ENCODE results near the gene HLX. TPM values are rescaled to one million over a fixed set of nuclear protein-coding genes. Genes with fewer than 3 reads are reported as not detected.

The HLX gene
- total RNA-seq, 1 donor from 2014 or later: 18.5 TPM

DNA sequence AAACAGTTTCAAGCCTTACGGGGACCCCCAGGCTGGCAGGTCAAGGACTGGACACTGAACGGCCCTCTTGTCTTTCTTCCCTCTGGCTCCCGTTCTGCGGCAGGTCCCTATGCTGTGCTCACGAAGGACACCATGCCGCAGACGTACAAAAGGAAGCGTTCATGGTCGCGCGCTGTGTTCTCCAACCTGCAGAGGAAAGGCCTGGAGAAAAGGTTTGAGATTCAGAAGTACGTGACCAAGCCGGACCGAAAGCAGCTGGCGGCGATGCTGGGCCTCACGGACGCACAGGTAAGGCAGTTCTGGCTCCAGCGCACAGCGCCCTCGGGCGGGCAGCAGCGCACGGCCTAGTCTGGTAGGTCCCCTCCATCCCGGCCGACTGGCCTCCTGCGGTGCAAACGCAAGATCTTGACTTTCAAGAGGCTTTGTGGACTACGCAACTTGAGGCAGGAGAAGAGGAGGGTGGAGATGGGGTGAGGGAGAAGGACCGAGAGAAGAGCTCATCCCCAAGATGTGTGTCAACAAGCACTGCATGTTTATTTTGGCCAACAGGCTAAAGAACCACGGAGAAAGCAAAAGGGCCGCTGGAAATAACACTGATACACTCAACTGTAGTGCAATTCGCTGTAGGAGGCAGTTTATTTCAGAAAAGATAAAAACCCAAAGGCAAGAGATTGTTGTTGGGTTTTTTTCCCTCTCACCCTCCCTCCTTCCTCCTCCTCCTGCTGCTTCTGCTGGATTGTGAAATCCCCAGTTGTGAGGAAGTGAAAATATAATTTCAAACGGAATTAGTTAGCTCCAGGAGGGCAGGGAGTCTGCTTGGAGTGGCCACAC lies 3.0 kb downstream of the HLX start:
- H3K4me3 ChIP-seq: peak overlapping the region; percentile 81
- no peak for ATAC-seq
- no peaks in the 10 kb centered on the region for H3K9me3 ChIP-seq
- intact Hi-C loops (cut with DNase I): no loop called here
- TF ChIP-seq, protein P1, sequence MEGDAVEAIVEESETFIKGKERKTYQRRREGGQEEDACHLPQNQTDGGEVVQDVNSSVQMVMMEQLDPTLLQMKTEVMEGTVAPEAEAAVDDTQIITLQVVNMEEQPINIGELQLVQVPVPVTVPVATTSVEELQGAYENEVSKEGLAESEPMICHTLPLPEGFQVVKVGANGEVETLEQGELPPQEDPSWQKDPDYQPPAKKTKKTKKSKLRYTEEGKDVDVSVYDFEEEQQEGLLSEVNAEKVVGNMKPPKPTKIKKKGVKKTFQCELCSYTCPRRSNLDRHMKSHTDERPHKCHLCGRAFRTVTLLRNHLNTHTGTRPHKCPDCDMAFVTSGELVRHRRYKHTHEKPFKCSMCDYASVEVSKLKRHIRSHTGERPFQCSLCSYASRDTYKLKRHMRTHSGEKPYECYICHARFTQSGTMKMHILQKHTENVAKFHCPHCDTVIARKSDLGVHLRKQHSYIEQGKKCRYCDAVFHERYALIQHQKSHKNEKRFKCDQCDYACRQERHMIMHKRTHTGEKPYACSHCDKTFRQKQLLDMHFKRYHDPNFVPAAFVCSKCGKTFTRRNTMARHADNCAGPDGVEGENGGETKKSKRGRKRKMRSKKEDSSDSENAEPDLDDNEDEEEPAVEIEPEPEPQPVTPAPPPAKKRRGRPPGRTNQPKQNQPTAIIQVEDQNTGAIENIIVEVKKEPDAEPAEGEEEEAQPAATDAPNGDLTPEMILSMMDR (IDR thresholded peaks at IDR 0.05): peak; percentile 19
- peaks cover 34% of the 10 kb centered on the region for H3K36me3 ChIP-seq
- peaks cover 41% of the 10 kb centered on the region for H3K4me1 ChIP-seq
- peak overlapping the region; percentile 65 for H3K27ac ChIP-seq
- no peak for DNase-seq
- peaks cover 11% of the 10 kb centered on the region for H3K27me3 ChIP-seq (ENCODE audit: low read depth)

DNA sequence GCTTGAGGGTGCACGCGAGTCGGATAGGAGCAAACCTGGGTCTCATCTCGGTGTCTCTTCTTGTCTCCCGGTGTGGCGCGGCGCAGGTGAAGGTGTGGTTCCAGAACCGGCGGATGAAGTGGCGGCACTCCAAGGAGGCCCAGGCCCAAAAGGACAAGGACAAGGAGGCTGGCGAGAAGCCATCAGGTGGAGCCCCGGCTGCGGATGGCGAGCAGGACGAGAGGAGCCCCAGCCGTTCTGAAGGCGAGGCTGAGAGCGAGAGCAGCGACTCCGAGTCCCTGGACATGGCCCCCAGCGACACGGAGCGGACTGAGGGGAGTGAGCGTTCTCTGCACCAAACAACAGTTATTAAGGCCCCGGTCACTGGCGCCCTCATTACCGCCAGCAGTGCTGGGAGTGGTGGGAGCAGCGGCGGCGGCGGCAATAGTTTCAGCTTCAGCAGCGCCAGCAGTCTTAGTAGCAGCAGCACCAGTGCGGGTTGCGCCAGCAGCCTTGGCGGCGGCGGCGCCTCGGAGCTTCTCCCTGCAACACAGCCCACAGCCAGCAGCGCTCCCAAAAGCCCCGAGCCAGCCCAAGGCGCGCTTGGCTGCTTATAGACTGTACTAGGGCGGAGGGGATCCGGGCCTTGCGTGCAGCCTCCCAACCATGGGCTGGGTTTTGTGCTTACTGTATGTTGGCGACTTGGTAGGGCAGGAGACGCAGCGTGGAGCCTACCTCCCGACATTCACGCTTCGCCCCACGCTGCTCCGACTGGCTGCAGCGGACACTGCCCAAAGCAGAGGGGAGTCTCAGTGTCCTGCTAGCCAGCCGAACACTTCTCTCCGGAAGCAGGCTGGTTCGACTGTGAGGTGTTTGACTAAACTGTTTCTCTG lies 5.1 kb downstream of the HLX start:
- Histone ChIP-seq H3K27ac (no peak overlapping the region), H3K27me3 (ENCODE audit: low read depth) (peaks cover 25% of the 10 kb centered on the region), H3K9me3 (no peaks in the 10 kb centered on the region), H3K4me1 (peaks cover 31% of the 10 kb centered on the region), H3K4me3 (no peak overlapping the region), H3K36me3 (peaks cover 34% of the 10 kb centered on the region)
- intact Hi-C loops (cut with DNase I): no loop called here
- DNase-seq (no peak), ATAC-seq (no peak)
- TF ChIP-seq, protein P1 (IDR thresholded peaks at IDR 0.05): no peak

DNA sequence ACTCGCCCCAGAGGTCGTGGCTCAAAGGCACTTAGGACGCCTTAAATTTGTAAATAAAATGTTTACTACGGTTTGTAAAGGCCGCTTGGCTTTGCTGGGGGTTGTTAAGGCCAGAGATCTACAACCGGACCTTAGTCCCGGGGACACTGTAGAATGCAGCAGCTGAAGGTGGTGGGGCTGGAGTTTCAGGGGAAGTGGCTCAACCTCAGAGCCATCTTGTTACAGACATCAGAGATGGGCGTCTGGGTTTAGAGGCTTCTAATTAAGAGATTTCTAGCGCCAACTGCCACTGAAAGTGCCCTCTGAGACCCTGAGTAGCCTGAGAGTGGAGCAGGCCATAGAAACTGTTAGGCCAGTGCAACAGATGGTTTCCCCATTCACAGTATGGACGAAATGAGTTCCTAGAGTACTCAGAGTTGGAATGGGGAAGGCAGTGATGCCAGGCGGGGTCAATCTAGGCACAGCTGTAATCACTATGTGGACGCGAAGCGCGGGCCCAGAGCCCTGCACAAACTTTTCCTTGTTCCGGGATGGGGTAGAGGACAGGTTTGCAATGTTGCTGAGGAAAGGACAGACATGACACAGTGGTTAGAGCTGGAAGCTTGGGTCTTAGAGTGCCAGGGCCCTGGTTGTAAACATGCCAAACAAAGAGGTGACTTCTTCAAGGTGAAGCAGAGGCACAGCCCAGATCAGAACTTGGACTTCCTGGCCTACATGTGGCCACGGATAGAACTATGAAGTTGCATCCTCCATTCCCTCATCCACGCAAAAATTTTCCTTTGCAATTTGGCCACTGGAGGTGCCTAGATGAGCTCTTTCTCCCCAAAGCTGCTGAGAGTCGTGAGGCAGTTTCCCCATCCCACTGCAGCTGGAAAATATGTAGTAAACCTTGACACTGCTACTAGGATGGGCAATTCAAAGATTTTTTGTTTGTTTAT lies 6.0 kb downstream of the HLX start:
- no peak for ATAC-seq
- TF ChIP-seq, protein P1 (IDR thresholded peaks at IDR 0.05): no peak
- no peak overlapping the region for H3K27ac ChIP-seq
- H3K27me3 ChIP-seq (ENCODE audit: low read depth): peaks cover 26% of the 10 kb centered on the region
- peaks cover 34% of the 10 kb centered on the region for H3K36me3 ChIP-seq
- no peaks in the 10 kb centered on the region for H3K9me3 ChIP-seq
- no peak overlapping the region for H3K4me3 ChIP-seq
- no peak for DNase-seq
- intact Hi-C loops (cut with DNase I): no loop called here
- H3K4me1 ChIP-seq: peaks cover 27% of the 10 kb centered on the region

DNA sequence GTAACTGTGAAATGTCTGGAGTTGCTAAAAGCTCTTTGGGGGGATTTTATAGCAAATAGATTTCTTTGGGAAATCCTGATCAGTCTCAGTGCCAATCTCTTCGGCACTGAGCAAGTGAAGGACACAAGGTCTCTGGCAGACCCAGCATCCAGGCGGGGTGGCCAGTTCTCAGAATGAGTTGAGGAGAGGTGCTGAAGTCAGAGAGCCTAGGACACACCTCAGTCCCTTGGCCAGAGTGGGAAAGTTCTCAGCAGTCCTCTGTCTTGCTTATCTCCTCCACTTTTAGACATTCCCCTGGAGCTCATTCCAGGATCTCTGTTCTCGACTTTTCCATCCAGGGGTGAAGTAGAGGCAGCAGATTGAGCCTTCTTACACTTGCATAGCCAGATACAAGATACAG lies 6.7 kb downstream of the HLX start:
- intact Hi-C loops (cut with DNase I): no loop called here
- peaks cover 34% of the 10 kb centered on the region for H3K36me3 ChIP-seq
- DNase-seq: no peak
- ATAC-seq: no peak
- H3K9me3 ChIP-seq: no peaks in the 10 kb centered on the region
- TF ChIP-seq, protein P1 (IDR thresholded peaks at IDR 0.05): no peak
- H3K4me3 ChIP-seq: no peak overlapping the region
- H3K27me3 ChIP-seq (ENCODE audit: low read depth): peaks cover 33% of the 10 kb centered on the region
- peaks cover 25% of the 10 kb centered on the region for H3K4me1 ChIP-seq
- no peak overlapping the region for H3K27ac ChIP-seq
